KMS-11 (cell line): ENCODE measurements around the gene MNT.

Experiments used
- H2AFZ ChIP-seq: fragments of 200-600 bp; sonication (generic); 2 replicates; pipeline ENCODE4 v1.6.1; 2016; ENCODE audit warnings: antibody characterized with exemption, mixed run types, low read depth
- H3K27ac ChIP-seq: fragments of 200-600 bp; sonication (generic); 2 replicates; pipeline ENCODE4 v1.6.1; 2016; ENCODE audit warnings: mild to moderate bottlenecking, mixed run types
- H3K27me3 ChIP-seq: fragments of 200-600 bp; sonication (generic); 2 replicates; pipeline ENCODE4 v1.6.1; 2017; ENCODE audit warnings: mild to moderate bottlenecking, low read depth, mixed run types, moderate library complexity; ENCODE audit not compliant: insufficient read depth
- H3K36me3 ChIP-seq: fragments of 200-600 bp; sonication (generic); 2 replicates; pipeline ENCODE4 v1.6.1; 2017; ENCODE audit warnings: mild to moderate bottlenecking, mixed run types; ENCODE audit not compliant: insufficient read depth
- H3K4me1 ChIP-seq: fragments of 200-600 bp; sonication (generic); 2 replicates; pipeline ENCODE4 v1.6.1; 2016; ENCODE audit warnings: mild to moderate bottlenecking, low read depth, mixed run types; ENCODE audit not compliant: poor library complexity, severe bottlenecking
- H3K4me2 ChIP-seq: fragments of 200-600 bp; sonication (generic); 2 replicates; pipeline ENCODE4 v1.7.0; 2016; ENCODE audit warnings: mild to moderate bottlenecking, mixed run types
- H3K4me3 ChIP-seq: fragments of 200-600 bp; sonication (generic); IDR thresholded peaks from 2 replicates; pipeline ENCODE4 v1.6.1; 2017; ENCODE audit warnings: low read depth, low read length, mixed read lengths; ENCODE audit not compliant: insufficient read depth
- H3K79me2 ChIP-seq: fragments of 200-600 bp; sonication (generic); 2 replicates; pipeline ENCODE4 v1.6.1; 2016; ENCODE audit warnings: low read depth, mixed run types; ENCODE audit not compliant: insufficient read depth
- H3K9ac ChIP-seq: fragments of 200-600 bp; sonication (generic); 2 replicates; pipeline ENCODE4 v1.6.1; 2016; ENCODE audit warnings: mild to moderate bottlenecking, mixed run types
- H4K20me1 ChIP-seq: fragments of 200-600 bp; sonication (generic); 2 replicates; pipeline ENCODE4 v1.6.1; 2016; ENCODE audit warnings: mild to moderate bottlenecking, mixed run types; ENCODE audit not compliant: insufficient read depth
- CTCF ChIP-seq: fragments of 200-600 bp; sonication (generic); conservative IDR thresholded peaks from 2 replicates; pipeline ENCODE4 v1.6.1; 2017; ENCODE audit warnings: low read depth, mild to moderate bottlenecking, antibody characterized with exemption, low read length, moderate library complexity, mixed read lengths

The MNT gene

GRCh38 chr17:2372180-2372579 is 28.7 kb downstream of the MNT start:
- no peaks in the 10 kb centered on the region for H4K20me1 ChIP-seq
- H3K79me2 ChIP-seq, result no peaks in the 10 kb centered on the region
- H3K27me3 ChIP-seq, result no peaks in the 10 kb centered on the region
- TF ChIP-seq CTCF, result no peak
- no peak overlapping the region for H3K4me3 ChIP-seq
- H3K4me2 ChIP-seq, result no peak overlapping the region
- no peaks in the 10 kb centered on the region for H3K36me3 ChIP-seq
- H3K9ac ChIP-seq, result no peak overlapping the region
- H3K4me1 ChIP-seq, result no peaks in the 10 kb centered on the region
- no peak overlapping the region for H3K27ac ChIP-seq
- H2AFZ ChIP-seq, result no peak overlapping the region

GRCh38 chr17:2371183-2372130 is 29.4 kb downstream of the MNT start:
- no peaks in the 10 kb centered on the region for H4K20me1 ChIP-seq
- TF ChIP-seq CTCF, result no peak
- H3K4me2 ChIP-seq, result no peak overlapping the region
- H2AFZ ChIP-seq, result no peak overlapping the region
- no peak overlapping the region for H3K27ac ChIP-seq
- no peaks in the 10 kb centered on the region for H3K4me1 ChIP-seq
- no peak overlapping the region for H3K4me3 ChIP-seq
- H3K36me3 ChIP-seq, result no peaks in the 10 kb centered on the region
- H3K9ac ChIP-seq, result no peak overlapping the region
- no peaks in the 10 kb centered on the region for H3K27me3 ChIP-seq
- H3K79me2 ChIP-seq, result no peaks in the 10 kb centered on the region

GRCh38 chr17:2370211-2370589 is 30.7 kb downstream of the MNT start:
- H2AFZ ChIP-seq, result no peak overlapping the region
- H3K4me1 ChIP-seq, result no peaks in the 10 kb centered on the region
- H3K9ac ChIP-seq, result no peak overlapping the region
- no peaks in the 10 kb centered on the region for H4K20me1 ChIP-seq
- no peaks in the 10 kb centered on the region for H3K27me3 ChIP-seq
- H3K4me2 ChIP-seq, result no peak overlapping the region
- TF ChIP-seq CTCF, result no peak
- no peaks in the 10 kb centered on the region for H3K36me3 ChIP-seq
- no peak overlapping the region for H3K4me3 ChIP-seq
- no peak overlapping the region for H3K27ac ChIP-seq
- no peaks in the 10 kb centered on the region for H3K79me2 ChIP-seq

GRCh38 chr17:2369551-2370210 is 31.2 kb downstream of the MNT start:
- H3K36me3 ChIP-seq, result no peaks in the 10 kb centered on the region
- no peak overlapping the region for H3K27ac ChIP-seq
- no peak overlapping the region for H3K4me2 ChIP-seq

More at GRCh38 chr17:2369551-2370210, 31.2 kb downstream of the MNT start:
- H3K79me2 ChIP-seq, result no peaks in the 10 kb centered on the region
- H3K27me3 ChIP-seq, result no peaks in the 10 kb centered on the region
- H3K9ac ChIP-seq, result no peak overlapping the region
- no peak overlapping the region for H2AFZ ChIP-seq
- H4K20me1 ChIP-seq, result no peaks in the 10 kb centered on the region
- no peak for TF ChIP-seq CTCF
- H3K4me1 ChIP-seq, result no peaks in the 10 kb centered on the region
- no peak overlapping the region for H3K4me3 ChIP-seq
